Measurements from ENCODE around the gene SSRP1. TPM values are rescaled to one million over a fixed set of nuclear protein-coding genes. Genes with fewer than 3 reads are reported as not detected.

SSRP1 gene
- total RNA-seq, 1 donor from 2014 or later, result 64.7 TPM

DNA sequence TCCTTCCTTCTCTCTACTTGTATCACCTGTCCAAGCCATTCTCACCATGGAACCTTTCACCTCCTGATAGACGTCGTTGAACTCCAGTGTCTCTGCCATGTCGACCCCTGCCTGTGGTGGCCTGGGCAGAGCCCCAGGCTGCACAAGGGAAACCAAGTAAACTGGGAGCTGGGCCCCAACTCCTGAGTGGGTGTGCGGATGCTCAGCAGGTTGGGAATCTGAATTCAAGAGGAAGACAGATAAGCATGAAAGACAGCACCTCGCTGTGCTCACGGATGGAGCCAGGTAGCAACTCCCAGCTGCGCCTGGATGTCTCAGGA, 709 bp downstream of the SSRP1 start:
- Histone ChIP-seq H3K27ac (peak overlapping the region; percentile 90), H3K27me3 (no peaks in the 10 kb centered on the region), H3K36me3 (peaks cover 41% of the 10 kb centered on the region), H3K9me3 (no peaks in the 10 kb centered on the region), H3K4me1 (peaks cover 18% of the 10 kb centered on the region), H3K4me3 (peak overlapping the region; percentile 81)
- intact Hi-C loops (cut with DNase I), result no loop called here
- DNase-seq (no peak), ATAC-seq (no peak)
- TF ChIP-seq CTCF (IDR thresholded peaks at IDR 0.05), result no peak

GRCh38 chr11:57332694-57333440, 2.8 kb downstream of the SSRP1 start:
- DNase-seq (no peak), ATAC-seq (no peak)
- H3K36me3 ChIP-seq, result peaks cover 62% of the 10 kb centered on the region
- intact Hi-C loops (cut with DNase I), result no loop called here
- peaks cover 18% of the 10 kb centered on the region for H3K4me1 ChIP-seq
- no peak for TF ChIP-seq CTCF (IDR thresholded peaks at IDR 0.05)
- H3K9me3 ChIP-seq, result no peaks in the 10 kb centered on the region
- H3K4me3 ChIP-seq, result no peak overlapping the region
- H3K27me3 ChIP-seq, result no peaks in the 10 kb centered on the region
- no peak overlapping the region for H3K27ac ChIP-seq

GRCh38 chr11:57331720-57332119, 4.0 kb downstream of the SSRP1 start:
- Histone ChIP-seq H3K27ac (no peak overlapping the region), H3K27me3 (no peaks in the 10 kb centered on the region), H3K36me3 (peaks cover 74% of the 10 kb centered on the region), H3K9me3 (no peaks in the 10 kb centered on the region), H3K4me3 (no peak overlapping the region), H3K4me1 (peaks cover 19% of the 10 kb centered on the region)
- TF ChIP-seq CTCF (IDR thresholded peaks at IDR 0.05), result no peak
- DNase-seq, result no peak
- intact Hi-C loops (cut with DNase I), result no loop called here
- no peak for ATAC-seq

GRCh38 chr11:57330029-57330428, 5.7 kb downstream of the SSRP1 start:
- intact Hi-C loops (cut with DNase I), result no loop called here
- no peaks in the 10 kb centered on the region for H3K9me3 ChIP-seq
- no peaks in the 10 kb centered on the region for H3K27me3 ChIP-seq
- H3K27ac ChIP-seq, result no peak overlapping the region
- TF ChIP-seq CTCF (IDR thresholded peaks at IDR 0.05), result no peak
- peaks cover 77% of the 10 kb centered on the region for H3K36me3 ChIP-seq
- ATAC-seq (no peak), DNase-seq (no peak)
- no peak overlapping the region for H3K4me3 ChIP-seq
- H3K4me1 ChIP-seq, result peaks cover 26% of the 10 kb centered on the region

DNA sequence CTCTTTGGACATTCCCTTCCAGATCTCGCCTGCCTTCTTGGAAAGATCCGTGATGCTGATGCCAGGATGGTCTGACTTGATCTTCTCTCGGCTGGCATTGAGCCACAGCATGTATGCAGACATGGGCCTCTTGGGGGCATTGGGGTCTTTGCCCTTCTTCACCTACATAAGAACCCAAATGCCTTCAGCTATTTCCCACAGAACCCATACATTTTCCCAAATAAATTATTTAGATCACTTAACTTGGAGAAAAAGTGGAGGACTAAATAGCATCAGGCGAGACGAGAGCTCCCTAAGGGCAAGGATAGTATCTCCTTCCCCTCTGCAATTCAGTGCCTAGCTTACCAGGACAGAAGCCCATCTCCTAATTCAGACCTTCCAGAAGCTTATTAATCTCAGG, 8.0 kb downstream of the SSRP1 start:
- ATAC-seq (no peak), DNase-seq (no peak)
- Histone ChIP-seq H3K4me3 (no peak overlapping the region), H3K36me3 (peaks cover 64% of the 10 kb centered on the region), H3K27ac (no peak overlapping the region), H3K27me3 (no peaks in the 10 kb centered on the region), H3K4me1 (peaks cover 21% of the 10 kb centered on the region), H3K9me3 (no peaks in the 10 kb centered on the region)
- intact Hi-C loops (cut with DNase I), result no loop called here
- no peak for TF ChIP-seq CTCF (IDR thresholded peaks at IDR 0.05)

DNA sequence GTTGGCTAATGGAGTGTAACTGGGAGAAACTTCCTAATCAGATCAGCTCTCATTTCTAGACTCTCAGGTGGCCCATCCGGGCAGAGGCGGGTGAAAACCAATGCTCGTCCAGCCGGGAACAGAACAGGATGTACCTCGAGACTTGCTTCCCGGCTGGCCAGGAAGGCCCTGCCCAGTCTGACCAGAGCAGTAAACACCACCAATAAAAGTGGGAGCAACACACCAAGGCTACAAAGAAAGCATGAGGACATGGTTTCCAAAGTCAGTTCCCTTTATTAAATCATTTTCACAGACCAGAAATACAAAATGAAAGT, 10.0 kb downstream of the SSRP1 start:
- intact Hi-C loops (cut with DNase I), result no loop called here
- H3K27me3 ChIP-seq, result no peaks in the 10 kb centered on the region
- peaks cover 43% of the 10 kb centered on the region for H3K36me3 ChIP-seq
- H3K4me3 ChIP-seq, result peak overlapping the region; percentile 75
- DNase-seq (peak; percentile 84), ATAC-seq (peak; percentile 45)
- no peak for TF ChIP-seq CTCF (IDR thresholded peaks at IDR 0.05)
- H3K4me1 ChIP-seq, result peaks cover 33% of the 10 kb centered on the region
- peak overlapping the region; percentile 98 for H3K27ac ChIP-seq
- H3K9me3 ChIP-seq, result no peaks in the 10 kb centered on the region
